ENCODE measurements around the gene CLEC4G. TPM values are rescaled to one million over a fixed set of nuclear protein-coding genes. Genes with fewer than 3 reads are reported as not detected.
A peak's percentile ranks its signal among the peaks of the same experiment; 100 is the strongest.

The CLEC4G gene
- total RNA-seq, 1 experiment from 2014 or later: not detected

GRCh38 chr19:7681340-7682174, 50.4 kb downstream of the CLEC4G start:
- Histone ChIP-seq H3K79me2 (ENCODE audit: low read depth) (peaks cover 19% of the 10 kb centered on the region), H3K27me3 (ENCODE audit: insufficient read depth, low read depth) (peaks cover 16% of the 10 kb centered on the region), H2AFZ (peak overlapping the region; percentile 96), H3F3A (ENCODE audit: insufficient read depth, low read depth) (peaks cover 27% of the 10 kb centered on the region; the same call in 1 of the 2 replicates), H3K27ac (peak overlapping the region; percentile 32; the same call in 1 of the 2 replicates), H3K9me2 (ENCODE audit: insufficient read depth) (no peaks in the 10 kb centered on the region), H3K9me3 (ENCODE audit: insufficient read depth, low read depth) (no peaks in the 10 kb centered on the region), H3K36me3 (ENCODE audit: low read depth) (0 out of 2 replicates have a peak, but pooled peaks cover 6% of the 10 kb centered on the region), H4K20me1 (ENCODE audit: insufficient read depth) (peaks cover 25% of the 10 kb centered on the region), H3K4me3 (peak overlapping the region; percentile 91), H3K4me2 (peak overlapping the region; percentile 88), H3K4me1 (replicated peaks; ENCODE audit: insufficient read depth) (peaks cover 23% of the 10 kb centered on the region)
- ChIA-PET POLR2A (ENCODE audit: unreplicated experiment) (no interaction called here), CTCF (interaction anchor here (0.6 to 1.6 kb wide), 11 partner anchors 25 to 187 kb away, joined by 3 to 19 read pairs (median 4); no protein-coding TSS in a partner anchor)
- DNase-seq: peak; percentile 60 to 68
- BruUV-seq (replicated peaks): no TSS peak
- TF ChIP-seq, protein P1, sequence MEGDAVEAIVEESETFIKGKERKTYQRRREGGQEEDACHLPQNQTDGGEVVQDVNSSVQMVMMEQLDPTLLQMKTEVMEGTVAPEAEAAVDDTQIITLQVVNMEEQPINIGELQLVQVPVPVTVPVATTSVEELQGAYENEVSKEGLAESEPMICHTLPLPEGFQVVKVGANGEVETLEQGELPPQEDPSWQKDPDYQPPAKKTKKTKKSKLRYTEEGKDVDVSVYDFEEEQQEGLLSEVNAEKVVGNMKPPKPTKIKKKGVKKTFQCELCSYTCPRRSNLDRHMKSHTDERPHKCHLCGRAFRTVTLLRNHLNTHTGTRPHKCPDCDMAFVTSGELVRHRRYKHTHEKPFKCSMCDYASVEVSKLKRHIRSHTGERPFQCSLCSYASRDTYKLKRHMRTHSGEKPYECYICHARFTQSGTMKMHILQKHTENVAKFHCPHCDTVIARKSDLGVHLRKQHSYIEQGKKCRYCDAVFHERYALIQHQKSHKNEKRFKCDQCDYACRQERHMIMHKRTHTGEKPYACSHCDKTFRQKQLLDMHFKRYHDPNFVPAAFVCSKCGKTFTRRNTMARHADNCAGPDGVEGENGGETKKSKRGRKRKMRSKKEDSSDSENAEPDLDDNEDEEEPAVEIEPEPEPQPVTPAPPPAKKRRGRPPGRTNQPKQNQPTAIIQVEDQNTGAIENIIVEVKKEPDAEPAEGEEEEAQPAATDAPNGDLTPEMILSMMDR (conservative IDR thresholded peaks at IDR 0.05): peak; percentile 69
- no peak for TF ChIP-seq EZH2 (IDR thresholded peaks at IDR 0.05; ENCODE audit: low read depth)
- intact Hi-C loops (cut with micrococcal nuclease; ENCODE audit: unreplicated experiment): loop anchor here (1.0 to 2.0 kb wide), 2 partner anchors 118 to 171 kb away; no protein-coding TSS in a partner anchor

GRCh38 chr19:7680606-7681339, 51.1 kb downstream of the CLEC4G start, which contains the start of gene TRAPPC5:
TSS of gene TRAPPC5 (plus strand) at chr19:7680833. CDS start at chr19:7682254, 1,421 bp downstream.
- peaks cover 20% of the 10 kb centered on the region for H4K20me1 ChIP-seq (ENCODE audit: insufficient read depth)
- H3K9me3 ChIP-seq (ENCODE audit: insufficient read depth, low read depth): no peaks in the 10 kb centered on the region
- TF ChIP-seq EZH2 (IDR thresholded peaks at IDR 0.05; ENCODE audit: low read depth): no peak
- TF ChIP-seq, protein P1 (conservative IDR thresholded peaks at IDR 0.05): peak; percentile 89
- H3K36me3 ChIP-seq (ENCODE audit: low read depth): 0 out of 2 replicates have a peak, but pooled peaks cover 6% of the 10 kb centered on the region
- peaks cover 27% of the 10 kb centered on the region; the same call in 1 of the 2 replicates for H3F3A ChIP-seq (ENCODE audit: insufficient read depth, low read depth)
- peak within 1 kb of the TSS; percentile 91 for H3K4me3 ChIP-seq
- no TSS peak for BruUV-seq (replicated peaks)
- peak within 1 kb of the TSS; percentile 96 for H2AFZ ChIP-seq
- peaks cover 21% of the 10 kb centered on the region for H3K4me1 ChIP-seq (replicated peaks; ENCODE audit: insufficient read depth)
- H3K79me2 ChIP-seq (ENCODE audit: low read depth): peaks cover 19% of the 10 kb centered on the region
- POLR2A ChIA-PET (ENCODE audit: unreplicated experiment): interaction anchor here (0.7 kb wide), 1 partner anchor 304 kb away, joined by 3 read pairs; no protein-coding TSS in a partner anchor
- H3K27me3 ChIP-seq (ENCODE audit: insufficient read depth, low read depth): peaks cover 24% of the 10 kb centered on the region
- H3K27ac ChIP-seq: peak within 1 kb of the TSS; percentile 32; the same call in 1 of the 2 replicates
- H3K4me2 ChIP-seq: peak within 1 kb of the TSS; percentile 88
- intact Hi-C loops (cut with micrococcal nuclease; ENCODE audit: unreplicated experiment): loop anchor here (1.0 to 2.0 kb wide), 2 partner anchors 119 to 172 kb away; no protein-coding TSS in a partner anchor
- DNase-seq: peak; percentile 65 to 82
- no peaks in the 10 kb centered on the region for H3K9me2 ChIP-seq (ENCODE audit: insufficient read depth)
- CTCF ChIA-PET: interaction anchor here (0.6 to 1.6 kb wide), 11 partner anchors 24 to 188 kb away, joined by 3 to 19 read pairs (median 4); no protein-coding TSS in a partner anchor
